Neural progenitor cell (in vitro differentiated cells): Measurements from ENCODE around the gene PCSK5.

Experiments
- CTCF ChIP-seq: fragments of 200-600 bp; sonication (generic); IDR thresholded peaks from 2 replicates; pipeline ENCODE4 v1.5.1; 2017; ENCODE audit warnings: antibody characterized with exemption, mild to moderate bottlenecking
- EZH2 ChIP-seq: fragments of 200-600 bp; sonication (generic); IDR thresholded peaks from 2 replicates; pipeline ENCODE4 v1.6.1; 2017; ENCODE audit warnings: antibody characterized with exemption, mild to moderate bottlenecking, moderate library complexity

GRCh38 chr9:76370396-76371023 lies 480.0 kb downstream of the PCSK5 start:
- TF ChIP-seq CTCF, result no peak
- no peak for TF ChIP-seq EZH2
